ENCODE measurements around the gene EMP3. TPM values are rescaled to one million over a fixed set of nuclear protein-coding genes. Genes with fewer than 3 reads are reported as not detected.

The EMP3 gene
- total and polyA plus RNA-seq, 9 of the 15 experiments (the other 6 are each of a cell fraction or from before 2014, with no cell fraction given), result 123 to 386 (median 296) TPM

GRCh38 chr19:48362716-48363499, 37.6 kb downstream of the EMP3 start (continued):
- TF ChIP-seq ZNF655 (CRISPR knock-in tag; IDR thresholded peaks at IDR 0.05) (no peak), ZNF124 (CRISPR knock-in tag; IDR thresholded peaks at IDR 0.05) (no peak), ZNF696 (CRISPR knock-in tag; conservative IDR thresholded peaks at IDR 0.05) (no peak), UBTF (IDR thresholded peaks at IDR 0.05; ENCODE audit: borderline replicate concordance in 1 of 2, low read depth in 2 of 2, low read length in 2 of 2) (no peak), MAFF (IDR thresholded peaks at IDR 0.05; ENCODE audit: low read length) (no peak), RERE (CRISPR knock-in tag; IDR thresholded peaks at IDR 0.05; ENCODE audit: borderline replicate concordance) (no peak), POU5F1 (IDR thresholded peaks at IDR 0.05; ENCODE audit: borderline replicate concordance, low read depth, low read length, partially characterized antibody) (peak; percentile 59), HNRNPL (IDR thresholded peaks at IDR 0.05; ENCODE audit: low read depth, low read length) (no peak), GTF2E2 (tag; IDR thresholded peaks at IDR 0.05) (no peak), ILF3 (IDR thresholded peaks at IDR 0.05; ENCODE audit: borderline replicate concordance) (no peak), PKNOX1 (IDR thresholded peaks at IDR 0.05) (no peak), MYNN (IDR thresholded peaks at IDR 0.05) (no peak), MYNN (CRISPR knock-in tag; IDR thresholded peaks at IDR 0.05) (no peak), JUNB (CRISPR knock-in tag; conservative IDR thresholded peaks at IDR 0.05) (no peak), ZFP36 (IDR thresholded peaks at IDR 0.05; ENCODE audit: low read depth, low read length, partially characterized antibody) (no peak), HIVEP1 (CRISPR knock-in tag; IDR thresholded peaks at IDR 0.05) (0 out of 2 replicates have a peak, but pooled peaks have one; percentile 29), L3MBTL2 (IDR thresholded peaks at IDR 0.05) (peak; percentile 78), RBM15 (IDR thresholded peaks at IDR 0.05; ENCODE audit: insufficient read depth, low read length) (no peak)

All from K562 (cell line).